H1 (cell line): ENCODE data around the gene IFNA2. TPM values are rescaled to one million over a fixed set of nuclear protein-coding genes. Genes with fewer than 3 reads are reported as not detected.
A peak's percentile ranks its signal among the peaks of the same experiment; 100 is the strongest.

Experiments used
- ASH2L ChIP-seq: fragments of 200-600, 300-600 bp; sonication (generic); IDR thresholded peaks from one replicate; pipeline ENCODE4 v1.7.1; 2017; ENCODE audit warnings: low read length
- CHD1 ChIP-seq: IDR thresholded peaks from 2 replicates; pipeline ENCODE4 v1.6.1; 2012; ENCODE audit warnings: low read depth, low read length, improper control_type of control experiment
- polyA plus RNA-seq, 7 experiments: library from polyadenylated mRNA; depleted of rRNA in 3 of 7; stranded (reverse) in 5 of 7; unstranded in 2 of 7; fragments of >200 nt in 5 of 7; fragments of 200-250 nt in 2 of 7; gene quantifications; 1 replicate in 5 of 7; 2 replicates in 1 of 7; 4 replicates in 1 of 7; pipeline versions ENCODE4 v1.2.1 to v1.2.3, GENCODE V29; 2011 to 2013; ENCODE audit warnings: missing spikeins in 2 of 7, mixed read lengths in 2 of 7
- total RNA-seq: library from RNA; stranded (reverse); fragmentation: NEBNext Ultra II Directional; extraction: Animal tissue kit (Norgen Biotek cat#: 25700); gene quantifications from 2 replicates; pipeline ENCODE4 v1.2.1, GENCODE V29; 2021

The IFNA2 gene
- total and polyA plus RNA-seq, 2 of the 8 experiments (the other 6 are each of a cell fraction or from before 2014, with no cell fraction given), result not detected

DNA sequence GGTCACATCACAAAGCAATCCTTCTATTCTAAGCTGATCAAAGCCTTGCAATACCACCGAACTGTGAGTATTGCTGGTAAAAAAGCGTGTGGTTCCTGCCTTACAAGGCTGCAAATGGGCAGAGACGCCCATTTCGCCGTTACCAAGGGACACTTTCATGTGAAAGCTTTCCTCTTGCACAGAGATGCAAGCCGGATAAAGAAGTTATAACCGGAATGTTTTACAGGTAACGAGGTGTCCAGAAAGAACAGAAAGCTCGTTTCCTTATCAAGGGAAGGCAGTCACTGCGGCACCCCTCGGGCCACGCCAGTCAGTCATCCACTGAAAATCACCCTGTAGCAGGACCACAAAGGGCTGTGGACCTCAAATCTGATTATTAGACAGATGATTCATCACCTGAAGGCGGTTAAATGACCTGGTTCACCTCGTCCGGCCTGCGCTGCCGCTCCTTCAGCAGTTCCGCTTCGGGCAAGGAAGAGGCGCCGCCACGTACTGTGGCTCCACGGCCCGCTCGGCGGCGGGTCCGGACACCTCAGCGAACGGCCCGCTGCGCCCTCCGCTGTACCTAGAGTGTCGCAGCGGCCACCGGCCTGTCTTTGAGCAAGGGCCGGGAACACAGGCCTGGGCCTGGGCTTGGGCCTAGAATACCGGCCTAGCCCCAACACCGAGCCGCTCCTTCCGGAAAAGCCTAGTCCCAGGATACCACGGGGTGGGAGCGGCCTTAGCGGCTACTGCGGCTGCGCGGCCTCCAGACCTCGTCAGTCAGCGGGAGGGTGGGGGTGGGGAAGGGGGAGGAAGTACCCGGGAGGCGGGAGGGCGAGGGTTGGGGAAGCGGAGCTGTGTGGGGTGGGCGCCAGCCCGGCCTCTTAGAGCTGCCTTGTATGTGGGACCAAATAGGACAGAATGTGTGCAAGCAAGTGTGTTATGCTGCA is 50.2 kb downstream of the IFNA2 start, which contains the start of gene KLHL9 (continued):
- TF ChIP-seq CHD1, result no peak
- peak; percentile 94 for TF ChIP-seq ASH2L
- TF ChIP-seq, all 59 proteins: peak for 13

Other genes with a start within 250 kb of the IFNA2 start
- gene IFNW1, start 243.6 kb downstream of the IFNA2 start, total RNA-seq, result not detected in 2 replicates
- gene IFNW1, start 243.6 kb downstream of the IFNA2 start, polyA plus RNA-seq (2011; rRNA removed), result not detected in 2 replicates
- not detected in 2 replicates for gene IFNA21, start 218.7 kb downstream of the IFNA2 start, total RNA-seq
- not detected in 2 replicates for gene IFNA21, start 218.7 kb downstream of the IFNA2 start, polyA plus RNA-seq (2011; rRNA removed)
- gene IFNA4, start 197.8 kb downstream of the IFNA2 start, total RNA-seq, result not detected in 2 replicates
- gene IFNA4, start 197.8 kb downstream of the IFNA2 start, polyA plus RNA-seq (2011; rRNA removed), result not detected in 2 replicates
- gene IFNA7, start 183.2 kb downstream of the IFNA2 start, total RNA-seq, result not detected in 2 replicates
- gene IFNA7, start 183.2 kb downstream of the IFNA2 start, polyA plus RNA-seq (2011; rRNA removed), result not detected in 2 replicates
- gene IFNA10, start 178.3 kb downstream of the IFNA2 start, total RNA-seq, result not detected in 2 replicates
- gene IFNA10, start 178.3 kb downstream of the IFNA2 start, polyA plus RNA-seq (2011; rRNA removed), result not detected in 2 replicates
- gene IFNA16, start 168.1 kb downstream of the IFNA2 start, total RNA-seq, result not detected in 2 replicates
- gene IFNA16, start 168.1 kb downstream of the IFNA2 start, polyA plus RNA-seq (2011; rRNA removed), result not detected in 2 replicates
- not detected in 2 replicates for gene IFNA17, start 157.2 kb downstream of the IFNA2 start, total RNA-seq
- not detected in 2 replicates for gene IFNA17, start 157.2 kb downstream of the IFNA2 start, polyA plus RNA-seq (2011; rRNA removed)
- gene IFNA14, start 145.4 kb downstream of the IFNA2 start, total RNA-seq, result not detected in 2 replicates
- not detected in 2 replicates for gene IFNA14, start 145.4 kb downstream of the IFNA2 start, polyA plus RNA-seq (2011; rRNA removed)
- gene IFNA5, start 80.1 kb downstream of the IFNA2 start, total RNA-seq, result not detected in 2 replicates
- not detected in 2 replicates for gene IFNA5, start 80.1 kb downstream of the IFNA2 start, polyA plus RNA-seq (2011; rRNA removed)
- 14.7 and 15.7 TPM in 2 replicates for gene KLHL9, start 50.0 kb downstream of the IFNA2 start, total RNA-seq
- gene KLHL9, start 50.0 kb downstream of the IFNA2 start, polyA plus RNA-seq (2011; rRNA removed), result 4.2 and 4.9 TPM in 2 replicates
- not detected in 2 replicates for gene IFNA6, start 34.5 kb downstream of the IFNA2 start, total RNA-seq
- not detected in 2 replicates for gene IFNA6, start 34.5 kb downstream of the IFNA2 start, polyA plus RNA-seq (2011; rRNA removed)
- gene IFNA13, start 17.3 kb downstream of the IFNA2 start, total RNA-seq, result not detected in 2 replicates
- gene IFNA13, start 17.3 kb downstream of the IFNA2 start, polyA plus RNA-seq (2011; rRNA removed), result not detected in 2 replicates
- gene IFNA8, start 23.7 kb upstream of the IFNA2 start, total RNA-seq, result not detected in 2 replicates
- not detected in 2 replicates for gene IFNA8, start 23.7 kb upstream of the IFNA2 start, polyA plus RNA-seq (2011; rRNA removed)
- gene IFNA1, start 55.0 kb upstream of the IFNA2 start, total RNA-seq, result not detected in 2 replicates
- gene IFNA1, start 55.0 kb upstream of the IFNA2 start, polyA plus RNA-seq (2011; rRNA removed), result not detected in 2 replicates
- not detected in 2 replicates for gene IFNE, start 96.9 kb upstream of the IFNA2 start, total RNA-seq
- 0.08 TPM in 1 of 2 replicates, not detected in the other for gene IFNE, start 96.9 kb upstream of the IFNA2 start, polyA plus RNA-seq (2011; rRNA removed)